GF-D8 (cell line): ENCODE results near the gene GALNT8.

Source experiments
- DNase-seq: peaks from one replicate; lab custom pipeline; 2025; lab: John Stamatoyannopoulos, UW

Gene GALNT8

GRCh38 chr12:4796694-4797482 is 76.7 kb downstream of the GALNT8 start:
- DNase-seq = no peak

- DNase-seq = no peak
Observed at GRCh38 chr12:4800555-4800954, 80.4 kb downstream of the GALNT8 start.

GRCh38 chr12:4802841-4803240 is 82.6 kb downstream of the GALNT8 start:
- DNase-seq = no peak

GRCh38 chr12:4806439-4807115 is 86.4 kb downstream of the GALNT8 start:
- DNase-seq = no peak

- DNase-seq = no peak
Observed at GRCh38 chr12:4807116-4807783, 87.0 kb downstream of the GALNT8 start.

- DNase-seq = no peak
Observed at GRCh38 chr12:4807813-4808212, 87.6 kb downstream of the GALNT8 start.

- no peak for DNase-seq
Observed at GRCh38 chr12:4809013-4809448, 88.8 kb downstream of the GALNT8 start.

GRCh38 chr12:4809449-4810218 is 89.4 kb downstream of the GALNT8 start:
- no peak for DNase-seq

- DNase-seq = no peak
Observed at GRCh38 chr12:4810219-4810671, 90.0 kb downstream of the GALNT8 start.

- no peak for DNase-seq
Observed at GRCh38 chr12:4812624-4813327, 92.6 kb downstream of the GALNT8 start.

GRCh38 chr12:4813741-4814140 is 93.5 kb downstream of the GALNT8 start:
- DNase-seq = no peak

- DNase-seq = no peak
Observed at GRCh38 chr12:4814485-4814884, 94.3 kb downstream of the GALNT8 start.

- no peak for DNase-seq
Observed at GRCh38 chr12:4816744-4817525, 96.7 kb downstream of the GALNT8 start.

- DNase-seq = no peak
Observed at GRCh38 chr12:4817880-4818279, 97.7 kb downstream of the GALNT8 start.

GRCh38 chr12:4819654-4820053 is 99.5 kb downstream of the GALNT8 start:
- peak; percentile 67 for DNase-seq

GRCh38 chr12:4820971-4821370 is 100.8 kb downstream of the GALNT8 start:
- no peak for DNase-seq
